HepG2 (cell line): ENCODE data around the gene TRIM43B. TPM values are rescaled to one million over a fixed set of nuclear protein-coding genes. Genes with fewer than 3 reads are reported as not detected.
"Not testable (repeated sequence)": the region's sequence is repeated elsewhere in the genome, so short reads cannot be mapped to it uniquely, and the experiment has no call there.

Experiments used
- ATAC-seq: fragments of 200-7000 bp; cut with Tn5 transposase; 3 replicates; pipeline ENCODE4 v1.9.1; 2020; ENCODE audit warnings: mild to moderate bottlenecking, moderate library complexity
- BruUV-seq: library from RNA; stranded (reverse); fragments of 400-500 nt; replicated peaks from 2 replicates; lab custom pipeline; 2021; lab: Mats Ljungman, UMichigan
- CTCF ChIA-PET: fragments of 300-600 bp; formaldehyde crosslinking; extraction: SDS; loops from one replicate; lab custom pipeline; 2021; ENCODE audit warnings: low total read pairs, inconsistent platforms, low intra/inter-chr PET ratio; lab: Yijun Ruan, JAX
- POLR2A ChIA-PET: fragments of 350-600 bp; sonication (Branson Sonifier 250); formaldehyde crosslinking; loops from one replicate; lab custom pipeline; 2020; ENCODE audit warnings: antibody characterized with exemption, inconsistent platforms; lab: Yijun Ruan, JAX
- DNase-seq: peaks from one replicate; pipeline ENCODE4 v3.0.0-alpha.2; 2015; ENCODE audit warnings: low spot score
- FAIRE-seq: peaks from 3 replicates; lab custom pipeline; 2011; peaks lifted over from hg19 to GRCh38; lab: Jason Lieb, UNC
- H2AFZ ChIP-seq: one replicate; pipeline ENCODE4 v1.6.1; 2011; ENCODE audit warnings: low read length, inconsistent platforms
- H3K27ac ChIP-seq: fragments of 300-600 bp; 3 replicates; pipeline ENCODE4 v1.8.0; 2011; ENCODE audit warnings: mixed run types, mild to moderate bottlenecking, mixed read lengths, low read length, inconsistent platforms; ENCODE audit not compliant: insufficient read depth; ENCODE audit errors: extremely low read length
- H3K27me3 ChIP-seq, 2 experiments: fragments of 200-600 bp in 1 of 2; 2 replicates in 1 of 2; 3 replicates in 1 of 2; pipeline versions ENCODE4 v1.6.0 to v1.8.0; 2011; ENCODE audit warnings: low read length in 2 of 2, mild to moderate bottlenecking in 2 of 2, moderate library complexity in 2 of 2, inconsistent platforms in 1 of 2; ENCODE audit not compliant: insufficient read depth in 2 of 2, control insufficient read depth in 1 of 2
- H3K36me3 ChIP-seq, 2 experiments: fragments of 200-600 bp in 1 of 2; replicated peaks in 1 of 2; 2 replicates in 1 of 2; 3 replicates in 1 of 2; pipeline versions ENCODE4 v1.5.1 to v1.8.0; 2011; ENCODE audit warnings: low read length in 2 of 2, inconsistent platforms in 1 of 2; ENCODE audit not compliant: insufficient read depth in 2 of 2, control insufficient read depth in 1 of 2
- H3K4me1 ChIP-seq: 2 replicates; pipeline ENCODE4 v1.5.1; 2012; ENCODE audit warnings: low read length, inconsistent platforms; ENCODE audit not compliant: insufficient read depth
- H3K4me2 ChIP-seq: 2 replicates; pipeline ENCODE4 v1.6.0; 2011; ENCODE audit warnings: low read depth, low read length, inconsistent platforms
- H3K4me3 ChIP-seq, 3 experiments: fragments of 200-600 bp in 1 of 3; sonication (generic), shearing (Covaris generic) in 1 of 3; replicated peaks in 1 of 3; 2 replicates each; pipeline ENCODE4 v1.5.1; 2011 to 2016; ENCODE audit warnings: low read length in 3 of 3, inconsistent platforms in 2 of 3, low read depth in 2 of 3, mild to moderate bottlenecking in 2 of 3, control low read depth in 1 of 3, mixed read lengths in 1 of 3; ENCODE audit not compliant: insufficient read depth in 1 of 3
- H3K79me2 ChIP-seq: one replicate; pipeline ENCODE4 v1.6.1; 2011; ENCODE audit warnings: low read length, inconsistent platforms; ENCODE audit not compliant: insufficient read depth
- H3K9ac ChIP-seq: 2 replicates; pipeline ENCODE4 v1.6.0; 2011; ENCODE audit warnings: mild to moderate bottlenecking, low read depth, low read length, inconsistent platforms; ENCODE audit not compliant: insufficient read depth
- H3K9me3 ChIP-seq: 2 replicates; pipeline ENCODE4 v1.5.1; 2012; ENCODE audit warnings: mild to moderate bottlenecking, low read length
- H4K20me1 ChIP-seq: 2 replicates; pipeline ENCODE4 v1.6.0; 2011; ENCODE audit warnings: inconsistent platforms, mild to moderate bottlenecking, low read length, moderate library complexity; ENCODE audit not compliant: insufficient read depth
- WGBS: methylation state at CpG from one replicate; pipeline ENCODE4 v1.1.6; 2017; ENCODE audit warnings: low lambda C conversion rate; 5-methylcytosine and 5-hydroxymethylcytosine counted together
- in situ Hi-C: cut with HindIII; loops from 2 replicates; pipeline ENCODE4 v1.10.0; 2017; ENCODE audit warnings: low pct_unique_long_range_greater_than_20kb; ENCODE audit not compliant: extremely low pct_ligation_motif_present
- intact Hi-C: fragments of 100-400 bp; cut with micrococcal nuclease; formaldehyde crosslinking; loops from one replicate; pipeline ENCODE4 v1.10.0; 2022; ENCODE audit not compliant: unreplicated experiment
- polyA plus RNA-seq, 8 experiments: library from polyadenylated mRNA; depleted of rRNA in 3 of 8; stranded (reverse) in 7 of 8; unstranded in 1 of 8; fragments of >200 nt; fragmentation: Illumina TruSeq in 4 of 8; extraction: Trizol in 4 of 8; gene quantifications; 2 replicates each; pipeline versions ENCODE4 v1.2.1 to v1.2.3, GENCODE V29; 2011 to 2016; ENCODE audit warnings: low read depth in 4 of 8, missing spikeins in 1 of 8, mixed read lengths in 1 of 8; ENCODE audit not compliant: insufficient read depth in 1 of 8
- total RNA-seq, 5 experiments: library from RNA; depleted of rRNA; stranded (reverse); fragments of >200 nt; fragmentation: Illumina TruSeq; extraction: Trizol; gene quantifications; 2 replicates each; pipeline ENCODE4 v1.2.3, GENCODE V29; 2016; ENCODE audit warnings: low read depth in 1 of 5

The TRIM43B gene
- total and polyA plus RNA-seq, 2 of the 13 experiments (the other 11 are each of a cell fraction or from before 2014, with no cell fraction given): not detected

DNA sequence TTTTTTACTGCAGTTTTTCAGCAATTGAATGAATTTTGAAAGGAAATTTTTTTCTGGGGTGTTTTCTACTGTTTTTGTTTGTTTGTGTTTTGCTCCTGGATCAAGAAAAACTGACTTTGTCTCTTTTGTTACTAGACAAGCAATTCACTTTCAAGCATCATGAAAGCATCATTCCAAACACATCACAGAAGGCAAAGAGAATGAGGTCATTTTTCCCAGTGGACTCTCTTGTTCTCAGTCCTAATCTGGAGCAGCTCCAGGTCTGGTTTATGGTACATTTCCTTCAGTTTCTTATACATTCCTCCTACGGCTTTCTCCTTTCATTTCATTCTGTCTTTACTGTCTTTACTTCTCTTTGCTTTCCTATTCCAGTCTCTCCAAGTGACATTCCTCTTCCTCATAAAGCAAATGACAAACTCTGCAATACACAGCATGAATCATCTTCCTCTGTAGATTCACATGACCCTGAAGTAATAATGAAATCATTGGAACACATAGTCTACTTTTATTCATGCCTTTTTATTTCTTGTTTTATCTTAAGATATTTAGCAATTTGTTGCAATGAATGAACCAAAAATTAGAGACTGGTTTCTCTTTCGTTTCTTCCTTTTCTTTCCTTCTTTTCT, 42.0 kb downstream of the TRIM43B start:
- H3K36me3 ChIP-seq, H2AFZ ChIP-seq, H3K4me1 ChIP-seq, DNase-seq, H3K27me3 ChIP-seq, in situ Hi-C loops, BruUV-seq, CTCF ChIA-PET, H3K9ac ChIP-seq, H4K20me1 ChIP-seq, intact Hi-C loops, FAIRE-seq, H3K4me2 ChIP-seq, H3K27ac ChIP-seq, H3K4me3 ChIP-seq, H3K79me2 ChIP-seq, H3K9me3 ChIP-seq, ATAC-seq, POLR2A ChIA-PET: not testable (repeated sequence)
- no CpG with 5 or more reads among the region's 2 CpGs for WGBS

GRCh38 chr2:95435872-95436209, 48.7 kb downstream of the TRIM43B start:
- H3K36me3 ChIP-seq, H3K9me3 ChIP-seq, H3K9ac ChIP-seq, H4K20me1 ChIP-seq, CTCF ChIA-PET, FAIRE-seq, BruUV-seq, POLR2A ChIA-PET, H3K79me2 ChIP-seq, H3K27me3 ChIP-seq, H3K4me1 ChIP-seq, in situ Hi-C loops, H3K27ac ChIP-seq, ATAC-seq, H3K4me3 ChIP-seq, H3K4me2 ChIP-seq, DNase-seq, intact Hi-C loops, H2AFZ ChIP-seq: not testable (repeated sequence)
- WGBS: 40% methylated on average over 1 of the region's 5 CpGs

DNA sequence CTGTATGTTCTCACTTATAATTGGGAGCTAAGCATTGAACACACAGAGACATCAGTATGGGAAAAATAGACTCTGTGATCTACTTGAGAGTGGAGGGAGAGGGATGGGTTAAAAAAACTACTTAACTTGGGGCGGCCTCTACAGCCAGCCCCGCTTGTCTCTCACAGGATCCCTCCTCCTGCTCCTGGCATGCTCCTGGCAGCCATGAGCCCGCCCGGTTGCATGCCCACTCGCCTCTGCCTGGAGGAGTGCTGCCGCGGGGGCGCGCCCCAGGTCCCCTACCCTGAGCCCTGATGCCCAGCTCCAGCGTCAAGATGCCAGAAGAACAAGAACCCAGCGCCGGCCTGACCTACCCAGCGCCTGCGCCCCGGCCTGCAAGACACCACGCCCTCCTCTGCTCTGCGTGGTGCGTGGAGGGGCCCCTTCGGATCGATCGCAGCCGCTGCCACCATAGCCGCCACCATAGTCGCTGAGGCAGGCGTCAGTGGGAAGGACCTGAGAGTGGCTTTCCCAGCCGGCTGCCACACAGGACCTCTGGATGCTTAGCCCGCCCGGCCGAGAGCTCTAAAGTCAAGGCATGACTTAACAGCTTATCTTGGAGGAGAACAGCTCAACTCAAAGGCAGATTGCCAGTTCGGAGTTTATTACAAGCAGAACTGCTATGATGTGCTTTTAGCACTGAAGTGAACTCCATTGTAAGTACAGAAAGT, 49.2 kb downstream of the TRIM43B start:
- H3K4me3 ChIP-seq, H3K79me2 ChIP-seq, H3K36me3 ChIP-seq, H4K20me1 ChIP-seq, BruUV-seq, CTCF ChIA-PET, H3K4me1 ChIP-seq, H3K9ac ChIP-seq, H3K27me3 ChIP-seq, H3K27ac ChIP-seq, ATAC-seq, intact Hi-C loops, H3K9me3 ChIP-seq, FAIRE-seq, POLR2A ChIA-PET, in situ Hi-C loops, H2AFZ ChIP-seq, H3K4me2 ChIP-seq, DNase-seq: not testable (repeated sequence)
- no CpG with 5 or more reads among the region's 30 CpGs for WGBS

- FAIRE-seq, H3K4me2 ChIP-seq, DNase-seq, H4K20me1 ChIP-seq, H3K9me3 ChIP-seq, H3K4me1 ChIP-seq, H3K36me3 ChIP-seq, H3K27ac ChIP-seq, CTCF ChIA-PET, H3K79me2 ChIP-seq, intact Hi-C loops, H3K27me3 ChIP-seq, BruUV-seq, ATAC-seq, H3K9ac ChIP-seq, H2AFZ ChIP-seq, POLR2A ChIA-PET, H3K4me3 ChIP-seq, in situ Hi-C loops: not testable (repeated sequence)
- WGBS: 0% methylated on average over 1 of the region's 3 CpGs
Measured at GRCh38 chr2:95434507-95435076, 50.0 kb downstream of the TRIM43B start.
